Esophagus squamous epithelium (tissue), 4 donors: ENCODE data around the gene GCNT2.

ENCODE experiments used
- CTCF ChIP-seq, 6 experiments: fragments of 450-650 bp in 4 of 6; fragments of 200-600 bp in 2 of 6; sonication (generic) in 2 of 6; IDR thresholded peaks; one replicate each; pipeline ENCODE4 v1.5.1; 2016 to 2019; ENCODE audit warnings: antibody characterized with exemption in 6 of 6, mild to moderate bottlenecking in 4 of 6, moderate library complexity in 4 of 6
- POLR2A ChIP-seq, 4 donors: fragments of 450-650 bp; IDR thresholded peaks; one replicate each; pipeline ENCODE4 v1.6.1; 2017; ENCODE audit warnings: antibody characterized with exemption in 4 of 4, mild to moderate bottlenecking in 4 of 4, moderate library complexity in 3 of 4

- TF ChIP-seq CTCF (IDR thresholded peaks at IDR 0.05) (no peak), POLR2A (IDR thresholded peaks at IDR 0.05) (no peak)
Measured at GRCh38 chr6:10641528-10641927, 120.4 kb downstream of the GCNT2 start.
